H1 (cell line): Measurements from ENCODE around the gene PTCH2. TPM values are rescaled to one million over a fixed set of nuclear protein-coding genes. Genes with fewer than 3 reads are reported as not detected.

Experiments
- BACH1 ChIP-seq: IDR thresholded peaks from 2 replicates; pipeline ENCODE4 v1.6.1; 2012; ENCODE audit warnings: low read length, improper control_type of control experiment
- MAFK ChIP-seq: IDR thresholded peaks from 2 replicates; pipeline ENCODE4 v1.6.1; 2012; ENCODE audit warnings: low read depth, mild to moderate bottlenecking, improper control_type of control experiment, low read length
- polyA plus RNA-seq, 7 experiments: library from polyadenylated mRNA; depleted of rRNA in 3 of 7; stranded (reverse) in 5 of 7; unstranded in 2 of 7; fragments of >200 nt in 5 of 7; fragments of 200-250 nt in 2 of 7; gene quantifications; 1 replicate in 5 of 7; 2 replicates in 1 of 7; 4 replicates in 1 of 7; pipeline versions ENCODE4 v1.2.1 to v1.2.3, GENCODE V29; 2011 to 2013; ENCODE audit warnings: missing spikeins in 2 of 7, mixed read lengths in 2 of 7
- total RNA-seq: library from RNA; stranded (reverse); fragmentation: NEBNext Ultra II Directional; extraction: Animal tissue kit (Norgen Biotek cat#: 25700); gene quantifications from 2 replicates; pipeline ENCODE4 v1.2.1, GENCODE V29; 2021

The PTCH2 gene
- total and polyA plus RNA-seq, 2 of the 8 experiments (the other 6 are each of a cell fraction or from before 2014, with no cell fraction given), result 0.35 to 1.2 TPM

- TF ChIP-seq MAFK (no peak), BACH1 (peak; percentile 74)
These were observed 56.8 kb downstream of the PTCH2 start (continued) for GRCh38 chr1:44786138-44786840.
